Breast epithelium (tissue), 3 donors: Measurements from ENCODE around the gene LTB4R.

ENCODE experiments used
- CTCF ChIP-seq, 3 donors: fragments of 450-650 bp; IDR thresholded peaks; one replicate each; pipeline ENCODE4 v1.5.1; 2016 to 2017; ENCODE audit warnings: antibody characterized with exemption in 3 of 3, mild to moderate bottlenecking in 3 of 3, moderate library complexity in 3 of 3
- POLR2A ChIP-seq: fragments of 450-650 bp; IDR thresholded peaks from one replicate; pipeline ENCODE4 v1.6.1; 2016; ENCODE audit warnings: antibody characterized with exemption, mild to moderate bottlenecking, moderate library complexity
- POLR2AphosphoS5 ChIP-seq, 3 donors: sonication (generic); formaldehyde crosslinking; IDR thresholded peaks; one replicate each; pipeline ENCODE4 v1.6.1; 2017; ENCODE audit warnings: antibody characterized with exemption in 3 of 3

GRCh38 chr14:24269368-24269767 lies 41.9 kb upstream of the LTB4R start:
- TF ChIP-seq CTCF (IDR thresholded peaks at IDR 0.05) (no peak), POLR2A (no peak), POLR2AphosphoS5 (IDR thresholded peaks at IDR 0.05) (no peak)
